GM23338 (cell line): ENCODE measurements around the gene IPO13. TPM values are rescaled to one million over a fixed set of nuclear protein-coding genes. Genes with fewer than 3 reads are reported as not detected.

ENCODE experiments used
- ATAC-seq: fragments of 200-7000 bp; cut with Tn5 transposase; 3 replicates; pipeline ENCODE4 v1.9.1; 2020
- DNase-seq: peaks from one replicate; pipeline ENCODE4 v3.0.0-alpha.2; 2015; ENCODE audit warnings: low spot score
- H2AFZ ChIP-seq: fragments of 200-600 bp; sonication (generic); 2 replicates; pipeline ENCODE4 v1.8.0; 2016; ENCODE audit warnings: antibody characterized with exemption, mild to moderate bottlenecking, moderate library complexity
- H3F3A ChIP-seq: fragments of 200-600 bp; sonication (generic); replicated peaks from 2 replicates; pipeline ENCODE4 v1.8.0; 2017; ENCODE audit warnings: antibody characterized with exemption, mixed run types, low read depth
- H3K27ac ChIP-seq: fragments of 200-600 bp; sonication (generic); 2 replicates; pipeline ENCODE4 v1.6.1; 2016; ENCODE audit warnings: low read depth
- H3K27me3 ChIP-seq: fragments of 200-600 bp; sonication (generic); 2 replicates; pipeline ENCODE4 v1.8.0; 2016; ENCODE audit warnings: mild to moderate bottlenecking, mixed run types, moderate library complexity; ENCODE audit not compliant: insufficient read depth
- H3K36me3 ChIP-seq: fragments of 200-600 bp; sonication (generic); 2 replicates; pipeline ENCODE4 v1.8.0; 2016; ENCODE audit warnings: mild to moderate bottlenecking; ENCODE audit not compliant: insufficient read depth
- H3K4me1 ChIP-seq: fragments of 200-600 bp; sonication (generic); 2 replicates; pipeline ENCODE4 v1.8.0; 2016; ENCODE audit warnings: mild to moderate bottlenecking, moderate library complexity; ENCODE audit not compliant: insufficient read depth
- H3K4me2 ChIP-seq: fragments of 200-600 bp; sonication (generic); 2 replicates; pipeline ENCODE4 v1.7.1; 2017; ENCODE audit warnings: mixed run types
- H3K4me3 ChIP-seq: fragments of 200-600 bp; sonication (generic); 2 replicates; pipeline ENCODE4 v1.6.1; 2016; ENCODE audit warnings: mixed run types
- H3K79me2 ChIP-seq: fragments of 200-600 bp; sonication (generic); replicated peaks from 2 replicates; pipeline ENCODE4 v1.8.0; 2017; ENCODE audit warnings: mild to moderate bottlenecking; ENCODE audit not compliant: insufficient read depth
- H3K9me2 ChIP-seq: fragments of 200-600 bp; sonication (generic); 2 replicates; pipeline ENCODE4 v1.8.0; 2017; ENCODE audit not compliant: insufficient read depth
- H4K20me1 ChIP-seq: fragments of 200-600 bp; sonication (generic); replicated peaks from 2 replicates; pipeline ENCODE4 v1.8.0; 2017; ENCODE audit warnings: mild to moderate bottlenecking; ENCODE audit not compliant: insufficient read depth
- H3K27ac Mint-ChIP-seq: 2 replicates; pipeline ENCODE4 v1.8.0; 2020; ENCODE audit warnings: inconsistent platforms, mild to moderate bottlenecking, moderate library complexity, mixed read lengths
- H3K27me3 Mint-ChIP-seq: 3 replicates; pipeline ENCODE4 v1.8.0; 2022; ENCODE audit warnings: low read depth, mild to moderate bottlenecking, moderate library complexity, mixed read lengths, inconsistent platforms; ENCODE audit not compliant: insufficient read depth, poor library complexity
- H3K36me3 Mint-ChIP-seq: 3 replicates; pipeline ENCODE4 v1.8.0; 2021; ENCODE audit warnings: low read depth, mild to moderate bottlenecking, inconsistent platforms, moderate library complexity, mixed read lengths
- H3K4me1 Mint-ChIP-seq: 3 replicates; pipeline ENCODE4 v1.8.0; 2020; ENCODE audit warnings: mild to moderate bottlenecking, inconsistent platforms, mixed read lengths
- H3K4me3 Mint-ChIP-seq: 3 replicates; pipeline ENCODE4 v1.8.0; 2021; ENCODE audit warnings: moderate library complexity, mild to moderate bottlenecking, inconsistent platforms, mixed read lengths
- H3K9me3 Mint-ChIP-seq: 3 replicates; pipeline ENCODE4 v1.8.0; 2020; ENCODE audit warnings: moderate library complexity, mild to moderate bottlenecking, inconsistent platforms, mixed read lengths
- CREB1 ChIP-seq: fragments of 250-450 bp; sonication (Bioruptor Pico); IDR thresholded peaks from 2 replicates; pipeline ENCODE4 v1.5.0; 2020; ENCODE audit warnings: low read depth, mild to moderate bottlenecking, moderate library complexity
- EZH2 ChIP-seq: fragments of 200-600 bp; sonication (generic); IDR thresholded peaks from one replicate; pipeline ENCODE4 v1.8.0; 2017; ENCODE audit warnings: antibody characterized with exemption, mild to moderate bottlenecking, low read depth; ENCODE audit not compliant: unreplicated experiment
- EZH2phosphoT487 ChIP-seq: fragments of 200-600 bp; sonication (generic); IDR thresholded peaks from one replicate; pipeline ENCODE4 v1.8.1; 2018; ENCODE audit warnings: antibody characterized with exemption; ENCODE audit not compliant: unreplicated experiment
- JUNB ChIP-seq: IDR thresholded peaks from one replicate; pipeline ENCODE4 v1.6.1; 2016; ENCODE audit warnings: antibody characterized with exemption; ENCODE audit not compliant: unreplicated experiment
- NANOG ChIP-seq: IDR thresholded peaks from 2 replicates; pipeline ENCODE4 v1.6.1; 2016; ENCODE audit warnings: antibody characterized with exemption, borderline replicate concordance
- POLR2AphosphoS5 ChIP-seq: IDR thresholded peaks from 2 replicates; pipeline ENCODE4 v1.6.1; 2016; ENCODE audit warnings: antibody characterized with exemption, low read depth
- REST ChIP-seq: IDR thresholded peaks from one replicate; pipeline ENCODE4 v1.6.1; 2018; ENCODE audit warnings: antibody characterized with exemption; ENCODE audit not compliant: unreplicated experiment
- STAT1 ChIP-seq: IDR thresholded peaks from one replicate; pipeline ENCODE4 v1.6.1; 2016; ENCODE audit warnings: antibody characterized with exemption; ENCODE audit not compliant: unreplicated experiment
- ZNF114 ChIP-seq: fragments of 250-450 bp; sonication (Bioruptor Pico); IDR thresholded peaks from 2 replicates; pipeline ENCODE4 v1.5.0; 2020; ENCODE audit warnings: mild to moderate bottlenecking, moderate library complexity
- ZNF331 ChIP-seq: fragments of 250-450 bp; sonication (Bioruptor Pico); IDR thresholded peaks from 2 replicates; pipeline ENCODE4 v1.5.0; 2020; ENCODE audit warnings: low read depth, mild to moderate bottlenecking, moderate library complexity
- polyA plus RNA-seq: library from polyadenylated mRNA; unstranded; fragments of >200 nt; fragmentation: Nextera tagmentation; extraction: Ambion mirVana; gene quantifications from 2 replicates; pipeline ENCODE4 v1.2.1, GENCODE V29; 2016
- total RNA-seq: library from RNA; depleted of rRNA; stranded (reverse); fragments of >200 nt; shearing (Covaris generic); gene quantifications from 2 replicates; pipeline ENCODE4 v1.2.3, GENCODE V29; 2014
- TF ChIP-seq, protein P1 (sequence below): fragments of 250-450 bp; sonication (Bioruptor Pico); IDR thresholded peaks from 2 replicates; pipeline ENCODE4 v1.5.0; 2020; ENCODE audit warnings: mild to moderate bottlenecking, moderate library complexity
- TF ChIP-seq, protein P2 (sequence below): IDR thresholded peaks from 2 replicates; pipeline ENCODE4 v1.6.1; 2016; ENCODE audit warnings: antibody characterized with exemption
- TF ChIP-seq, protein P3 (sequence below), 2 experiments: fragments of 200-600 bp in 1 of 2; sonication (generic) in 1 of 2; conservative IDR thresholded peaks; 2 replicates each; pipeline versions ENCODE4 v1.5.1 to v1.6.1; 2016 to 2017; ENCODE audit warnings: antibody characterized with exemption in 2 of 2, low read depth in 2 of 2, mild to moderate bottlenecking in 2 of 2, moderate library complexity in 1 of 2

IPO13 gene
- total and polyA plus RNA-seq, 2 experiments from 2014 or later: 10.4 to 22.8 TPM

- H3K27ac ChIP-seq: no peak overlapping the region
- H3K9me2 ChIP-seq: no peaks in the 10 kb centered on the region
- ATAC-seq (no peak), DNase-seq (no peak)
- Mint-ChIP-seq H3K27ac (no peak overlapping the region), H3K4me1 (peaks cover 3% of the 10 kb centered on the region; the same call in 2 of the 3 replicates), H3K4me3 (no peak overlapping the region), H3K27me3 (peaks cover 8% of the 10 kb centered on the region), H3K9me3 (peaks cover 3% of the 10 kb centered on the region; the same call in 2 of the 3 replicates), H3K36me3 (peaks cover 3% of the 10 kb centered on the region; the same call in 1 of the 3 replicates)
- no peak overlapping the region for H3K4me2 ChIP-seq
- no peaks in the 10 kb centered on the region for H3K36me3 ChIP-seq
- no peak overlapping the region for H3K4me3 ChIP-seq
- TF ChIP-seq CREB1 (no peak), JUNB (no peak), EZH2 (no peak), POLR2AphosphoS5 (no peak), REST (no peak), STAT1 (no peak), EZH2phosphoT487 (no peak), ZNF331 (CRISPR knock-in tag) (no peak), NANOG (no peak), ZNF114 (CRISPR knock-in tag) (no peak)
- TF ChIP-seq, protein P1, sequence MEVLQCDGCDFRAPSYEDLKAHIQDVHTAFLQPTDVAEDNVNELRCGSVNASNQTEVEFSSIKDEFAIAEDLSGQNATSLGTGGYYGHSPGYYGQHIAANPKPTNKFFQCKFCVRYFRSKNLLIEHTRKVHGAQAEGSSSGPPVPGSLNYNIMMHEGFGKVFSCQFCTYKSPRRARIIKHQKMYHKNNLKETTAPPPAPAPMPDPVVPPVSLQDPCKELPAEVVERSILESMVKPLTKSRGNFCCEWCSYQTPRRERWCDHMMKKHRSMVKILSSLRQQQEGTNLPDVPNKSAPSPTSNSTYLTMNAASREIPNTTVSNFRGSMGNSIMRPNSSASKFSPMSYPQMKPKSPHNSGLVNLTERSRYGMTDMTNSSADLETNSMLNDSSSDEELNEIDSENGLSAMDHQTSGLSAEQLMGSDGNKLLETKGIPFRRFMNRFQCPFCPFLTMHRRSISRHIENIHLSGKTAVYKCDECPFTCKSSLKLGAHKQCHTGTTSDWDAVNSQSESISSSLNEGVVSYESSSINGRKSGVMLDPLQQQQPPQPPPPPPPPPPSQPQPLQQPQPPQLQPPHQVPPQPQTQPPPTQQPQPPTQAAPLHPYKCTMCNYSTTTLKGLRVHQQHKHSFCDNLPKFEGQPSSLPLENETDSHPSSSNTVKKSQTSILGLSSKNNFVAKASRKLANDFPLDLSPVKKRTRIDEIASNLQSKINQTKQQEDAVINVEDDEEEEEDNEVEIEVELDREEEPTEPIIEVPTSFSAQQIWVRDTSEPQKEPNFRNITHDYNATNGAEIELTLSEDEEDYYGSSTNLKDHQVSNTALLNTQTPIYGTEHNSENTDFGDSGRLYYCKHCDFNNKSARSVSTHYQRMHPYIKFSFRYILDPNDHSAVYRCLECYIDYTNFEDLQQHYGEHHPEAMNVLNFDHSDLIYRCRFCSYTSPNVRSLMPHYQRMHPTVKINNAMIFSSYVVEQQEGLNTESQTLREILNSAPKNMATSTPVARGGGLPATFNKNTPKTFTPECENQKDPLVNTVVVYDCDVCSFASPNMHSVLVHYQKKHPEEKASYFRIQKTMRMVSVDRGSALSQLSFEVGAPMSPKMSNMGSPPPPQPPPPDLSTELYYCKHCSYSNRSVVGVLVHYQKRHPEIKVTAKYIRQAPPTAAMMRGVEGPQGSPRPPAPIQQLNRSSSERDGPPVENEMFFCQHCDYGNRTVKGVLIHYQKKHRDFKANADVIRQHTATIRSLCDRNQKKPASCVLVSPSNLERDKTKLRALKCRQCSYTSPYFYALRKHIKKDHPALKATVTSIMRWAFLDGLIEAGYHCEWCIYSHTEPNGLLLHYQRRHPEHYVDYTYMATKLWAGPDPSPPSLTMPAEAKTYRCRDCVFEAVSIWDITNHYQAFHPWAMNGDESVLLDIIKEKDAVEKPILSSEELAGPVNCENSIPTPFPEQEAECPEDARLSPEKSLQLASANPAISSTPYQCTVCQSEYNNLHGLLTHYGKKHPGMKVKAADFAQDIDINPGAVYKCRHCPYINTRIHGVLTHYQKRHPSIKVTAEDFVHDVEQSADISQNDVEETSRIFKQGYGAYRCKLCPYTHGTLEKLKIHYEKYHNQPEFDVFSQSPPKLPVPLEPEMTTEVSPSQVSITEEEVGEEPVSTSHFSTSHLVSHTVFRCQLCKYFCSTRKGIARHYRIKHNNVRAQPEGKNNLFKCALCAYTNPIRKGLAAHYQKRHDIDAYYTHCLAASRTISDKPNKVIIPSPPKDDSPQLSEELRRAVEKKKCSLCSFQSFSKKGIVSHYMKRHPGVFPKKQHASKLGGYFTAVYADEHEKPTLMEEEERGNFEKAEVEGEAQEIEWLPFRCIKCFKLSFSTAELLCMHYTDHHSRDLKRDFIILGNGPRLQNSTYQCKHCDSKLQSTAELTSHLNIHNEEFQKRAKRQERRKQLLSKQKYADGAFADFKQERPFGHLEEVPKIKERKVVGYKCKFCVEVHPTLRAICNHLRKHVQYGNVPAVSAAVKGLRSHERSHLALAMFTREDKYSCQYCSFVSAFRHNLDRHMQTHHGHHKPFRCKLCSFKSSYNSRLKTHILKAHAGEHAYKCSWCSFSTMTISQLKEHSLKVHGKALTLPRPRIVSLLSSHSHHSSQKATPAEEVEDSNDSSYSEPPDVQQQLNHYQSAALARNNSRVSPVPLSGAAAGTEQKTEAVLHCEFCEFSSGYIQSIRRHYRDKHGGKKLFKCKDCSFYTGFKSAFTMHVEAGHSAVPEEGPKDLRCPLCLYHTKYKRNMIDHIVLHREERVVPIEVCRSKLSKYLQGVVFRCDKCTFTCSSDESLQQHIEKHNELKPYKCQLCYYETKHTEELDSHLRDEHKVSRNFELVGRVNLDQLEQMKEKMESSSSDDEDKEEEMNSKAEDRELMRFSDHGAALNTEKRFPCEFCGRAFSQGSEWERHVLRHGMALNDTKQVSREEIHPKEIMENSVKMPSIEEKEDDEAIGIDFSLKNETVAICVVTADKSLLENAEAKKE (CRISPR knock-in tag): no peak
- TF ChIP-seq, protein P2, sequence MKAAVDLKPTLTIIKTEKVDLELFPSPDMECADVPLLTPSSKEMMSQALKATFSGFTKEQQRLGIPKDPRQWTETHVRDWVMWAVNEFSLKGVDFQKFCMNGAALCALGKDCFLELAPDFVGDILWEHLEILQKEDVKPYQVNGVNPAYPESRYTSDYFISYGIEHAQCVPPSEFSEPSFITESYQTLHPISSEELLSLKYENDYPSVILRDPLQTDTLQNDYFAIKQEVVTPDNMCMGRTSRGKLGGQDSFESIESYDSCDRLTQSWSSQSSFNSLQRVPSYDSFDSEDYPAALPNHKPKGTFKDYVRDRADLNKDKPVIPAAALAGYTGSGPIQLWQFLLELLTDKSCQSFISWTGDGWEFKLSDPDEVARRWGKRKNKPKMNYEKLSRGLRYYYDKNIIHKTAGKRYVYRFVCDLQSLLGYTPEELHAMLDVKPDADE: no peak
- TF ChIP-seq, protein P3, sequence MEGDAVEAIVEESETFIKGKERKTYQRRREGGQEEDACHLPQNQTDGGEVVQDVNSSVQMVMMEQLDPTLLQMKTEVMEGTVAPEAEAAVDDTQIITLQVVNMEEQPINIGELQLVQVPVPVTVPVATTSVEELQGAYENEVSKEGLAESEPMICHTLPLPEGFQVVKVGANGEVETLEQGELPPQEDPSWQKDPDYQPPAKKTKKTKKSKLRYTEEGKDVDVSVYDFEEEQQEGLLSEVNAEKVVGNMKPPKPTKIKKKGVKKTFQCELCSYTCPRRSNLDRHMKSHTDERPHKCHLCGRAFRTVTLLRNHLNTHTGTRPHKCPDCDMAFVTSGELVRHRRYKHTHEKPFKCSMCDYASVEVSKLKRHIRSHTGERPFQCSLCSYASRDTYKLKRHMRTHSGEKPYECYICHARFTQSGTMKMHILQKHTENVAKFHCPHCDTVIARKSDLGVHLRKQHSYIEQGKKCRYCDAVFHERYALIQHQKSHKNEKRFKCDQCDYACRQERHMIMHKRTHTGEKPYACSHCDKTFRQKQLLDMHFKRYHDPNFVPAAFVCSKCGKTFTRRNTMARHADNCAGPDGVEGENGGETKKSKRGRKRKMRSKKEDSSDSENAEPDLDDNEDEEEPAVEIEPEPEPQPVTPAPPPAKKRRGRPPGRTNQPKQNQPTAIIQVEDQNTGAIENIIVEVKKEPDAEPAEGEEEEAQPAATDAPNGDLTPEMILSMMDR (conservative IDR thresholded peaks at IDR 0.05; ENCODE audit: low read depth in 2 of 2): no peak
- H3F3A ChIP-seq: no peaks in the 10 kb centered on the region
- no peak overlapping the region for H2AFZ ChIP-seq
- H4K20me1 ChIP-seq: no peaks in the 10 kb centered on the region
- H3K79me2 ChIP-seq: no peaks in the 10 kb centered on the region
- no peaks in the 10 kb centered on the region for H3K27me3 ChIP-seq
- no peaks in the 10 kb centered on the region for H3K4me1 ChIP-seq
These were observed 41.8 kb upstream of the IPO13 start for GRCh38 chr1:43904660-43905551.
